Colonic mucosa (tissue), 4 donors: ENCODE measurements around the gene SMPD4. TPM values are rescaled to one million over a fixed set of nuclear protein-coding genes. Genes with fewer than 3 reads are reported as not detected.
A peak's percentile ranks its signal among the peaks of the same experiment; 100 is the strongest.
"Not testable (repeated sequence)": the region's sequence is repeated elsewhere in the genome, so short reads cannot be mapped to it uniquely, and the experiment has no call there.

ENCODE experiments used
- DNase-seq: peaks from one replicate; pipeline ENCODE4 v3.0.0-alpha.2; 2020
- H3K27ac ChIP-seq: fragments of 200-600 bp; one replicate; pipeline ENCODE4 v1.8.0; 2021
- H3K27me3 ChIP-seq: fragments of 200-600 bp; one replicate; pipeline ENCODE4 v1.8.0; 2021
- H3K36me3 ChIP-seq: fragments of 200-600 bp; one replicate; pipeline ENCODE4 v1.8.0; 2021
- H3K4me1 ChIP-seq: fragments of 200-600 bp; one replicate; pipeline ENCODE4 v1.8.0; 2021; ENCODE audit warnings: mild to moderate bottlenecking
- H3K4me3 ChIP-seq: fragments of 200-600 bp; one replicate; pipeline ENCODE4 v1.8.0; 2021
- H3K9ac ChIP-seq, 2 donors: one replicate each; pipeline ENCODE4 v1.7.0; 2013; ENCODE audit warnings: control low read depth in 2 of 2, low read depth in 2 of 2, low read length in 2 of 2
- H3K9me3 ChIP-seq: fragments of 200-600 bp; one replicate; pipeline ENCODE4 v1.8.0; 2021
- intact Hi-C: fragments of 100-400 bp; cut with DNase I; formaldehyde crosslinking; loops from one replicate; pipeline ENCODE4 v1.14.1; 2022
- total RNA-seq, 2 donors: library from RNA; stranded (reverse); fragmentation: NEBNext Ultra II Directional in 1 of 2; extraction: Animal tissue kit (Norgen Biotek cat#: 25700) in 1 of 2; gene quantifications; one replicate each; pipeline ENCODE4 v1.2.1, GENCODE V29; 2021
- TF ChIP-seq, protein P1 (sequence below): fragments of 200-600 bp; IDR thresholded peaks from one replicate; pipeline ENCODE4 v1.8.0; 2022; ENCODE audit warnings: antibody characterized with exemption, mild to moderate bottlenecking
- donor health status: healthy.
- donor health status: DM: no; HTN: no; CAD: no.
- donor health status: DM: no; HTN: no; CAD: no.

Gene SMPD4
- 10 to 100 TPM; 32.4 to 73.0 TPM for total RNA-seq

- peak within 1 kb of the TSS; percentile 76 to 85 for H3K9ac ChIP-seq
- no peaks in the 10 kb centered on the region for H3K27me3 ChIP-seq
- intact Hi-C loops: loop anchor here (5.0 kb wide), 1 partner anchor 156 kb away; no protein-coding TSS in a partner anchor
- H3K4me1 ChIP-seq: no peaks in the 10 kb centered on the region
- peak within 1 kb of the TSS; percentile 80 for H3K4me3 ChIP-seq
- H3K36me3 ChIP-seq: no peaks in the 10 kb centered on the region
- H3K27ac ChIP-seq: peak within 1 kb of the TSS; percentile 97
- no peaks in the 10 kb centered on the region for H3K9me3 ChIP-seq
- peak; percentile 98 for DNase-seq
- TF ChIP-seq, protein P1, sequence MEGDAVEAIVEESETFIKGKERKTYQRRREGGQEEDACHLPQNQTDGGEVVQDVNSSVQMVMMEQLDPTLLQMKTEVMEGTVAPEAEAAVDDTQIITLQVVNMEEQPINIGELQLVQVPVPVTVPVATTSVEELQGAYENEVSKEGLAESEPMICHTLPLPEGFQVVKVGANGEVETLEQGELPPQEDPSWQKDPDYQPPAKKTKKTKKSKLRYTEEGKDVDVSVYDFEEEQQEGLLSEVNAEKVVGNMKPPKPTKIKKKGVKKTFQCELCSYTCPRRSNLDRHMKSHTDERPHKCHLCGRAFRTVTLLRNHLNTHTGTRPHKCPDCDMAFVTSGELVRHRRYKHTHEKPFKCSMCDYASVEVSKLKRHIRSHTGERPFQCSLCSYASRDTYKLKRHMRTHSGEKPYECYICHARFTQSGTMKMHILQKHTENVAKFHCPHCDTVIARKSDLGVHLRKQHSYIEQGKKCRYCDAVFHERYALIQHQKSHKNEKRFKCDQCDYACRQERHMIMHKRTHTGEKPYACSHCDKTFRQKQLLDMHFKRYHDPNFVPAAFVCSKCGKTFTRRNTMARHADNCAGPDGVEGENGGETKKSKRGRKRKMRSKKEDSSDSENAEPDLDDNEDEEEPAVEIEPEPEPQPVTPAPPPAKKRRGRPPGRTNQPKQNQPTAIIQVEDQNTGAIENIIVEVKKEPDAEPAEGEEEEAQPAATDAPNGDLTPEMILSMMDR: no peak
These were observed at the start of gene SMPD4 for GRCh38 chr2:130181325-130181879. Gene SMPD4, minus strand, starts transcription at chr2:130181602. Its CDS starts 5,010 bp downstream, at chr2:130176592.

DNA sequence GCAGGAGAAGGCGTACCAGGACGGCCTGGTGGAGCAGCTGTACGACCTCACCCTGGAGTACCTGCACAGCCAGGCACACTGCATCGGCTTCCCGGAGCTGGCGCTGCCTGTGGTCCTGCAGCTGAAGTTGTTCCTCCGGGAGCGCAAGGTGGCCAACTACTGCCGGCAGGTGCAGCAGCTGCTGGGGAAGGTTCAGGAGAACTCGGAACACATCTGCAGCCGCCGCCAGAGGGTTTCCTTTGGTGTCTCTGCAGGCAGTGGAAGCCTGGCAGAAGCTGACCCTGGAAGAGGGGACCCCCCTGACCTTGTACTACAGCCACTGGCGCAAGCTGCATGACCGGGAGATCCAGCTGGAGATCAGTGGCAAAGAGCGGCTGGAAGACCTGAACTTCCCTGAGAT lies 49.5 kb upstream of the SMPD4 start:
- H3K9ac ChIP-seq, H3K27ac ChIP-seq, H3K36me3 ChIP-seq, H3K4me3 ChIP-seq, H3K27me3 ChIP-seq, DNase-seq, intact Hi-C loops, H3K4me1 ChIP-seq, H3K9me3 ChIP-seq: not testable (repeated sequence)

DNA sequence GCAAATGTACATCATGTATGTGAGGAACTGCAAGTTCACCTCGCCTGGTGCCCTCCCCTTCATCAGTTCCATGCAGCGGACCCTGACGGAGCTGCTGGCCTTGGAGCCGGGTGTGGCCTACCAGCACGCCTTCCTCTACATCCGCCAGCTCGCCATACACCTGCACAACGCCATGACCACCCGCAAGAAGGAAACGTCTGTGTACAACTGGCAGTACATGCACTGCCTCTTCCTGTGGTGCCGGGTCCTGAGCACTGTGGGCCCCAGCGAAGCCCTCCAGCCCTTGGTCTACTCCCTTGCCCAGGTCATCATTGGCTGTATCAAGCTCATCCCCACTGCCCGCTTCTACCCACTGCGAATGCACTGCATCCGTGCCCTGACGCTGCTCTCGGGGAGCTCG lies 49.0 kb upstream of the SMPD4 start:
- H3K4me1 ChIP-seq, H3K9me3 ChIP-seq, H3K27me3 ChIP-seq, H3K4me3 ChIP-seq, H3K36me3 ChIP-seq, H3K27ac ChIP-seq, intact Hi-C loops, H3K9ac ChIP-seq, DNase-seq: not testable (repeated sequence)

DNA sequence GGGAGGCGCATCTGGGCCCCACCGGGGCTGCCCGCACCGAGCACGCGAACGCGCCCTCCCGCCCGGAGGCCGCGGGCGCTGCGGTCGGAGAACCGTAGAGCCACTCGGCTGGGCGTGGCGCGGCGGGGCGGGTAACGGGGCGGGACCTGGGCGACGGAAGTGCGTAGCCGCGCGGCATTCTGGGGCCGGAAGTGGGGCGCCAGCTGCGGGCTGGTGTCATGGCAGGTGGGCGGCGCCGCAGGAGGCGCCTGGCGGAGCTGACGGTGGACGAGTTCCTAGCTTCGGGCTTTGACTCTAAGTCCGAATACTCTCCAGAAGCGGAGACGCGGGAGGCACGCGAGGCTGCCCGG lies 47.7 kb upstream of the SMPD4 start:
- H3K9ac ChIP-seq, H3K27me3 ChIP-seq, H3K4me1 ChIP-seq, H3K9me3 ChIP-seq, H3K27ac ChIP-seq, intact Hi-C loops, H3K36me3 ChIP-seq: not testable (repeated sequence)
- H3K4me3 ChIP-seq: peak overlapping the region; percentile 9
- peak; percentile 78 for DNase-seq

- H3K9me3 ChIP-seq, H3K36me3 ChIP-seq, H3K4me1 ChIP-seq, intact Hi-C loops, H3K27ac ChIP-seq, H3K9ac ChIP-seq, DNase-seq, H3K27me3 ChIP-seq: not testable (repeated sequence)
- H3K4me3 ChIP-seq: peak overlapping the region; percentile 9
These were observed 47.2 kb upstream of the SMPD4 start for GRCh38 chr2:130228467-130229160.

DNA sequence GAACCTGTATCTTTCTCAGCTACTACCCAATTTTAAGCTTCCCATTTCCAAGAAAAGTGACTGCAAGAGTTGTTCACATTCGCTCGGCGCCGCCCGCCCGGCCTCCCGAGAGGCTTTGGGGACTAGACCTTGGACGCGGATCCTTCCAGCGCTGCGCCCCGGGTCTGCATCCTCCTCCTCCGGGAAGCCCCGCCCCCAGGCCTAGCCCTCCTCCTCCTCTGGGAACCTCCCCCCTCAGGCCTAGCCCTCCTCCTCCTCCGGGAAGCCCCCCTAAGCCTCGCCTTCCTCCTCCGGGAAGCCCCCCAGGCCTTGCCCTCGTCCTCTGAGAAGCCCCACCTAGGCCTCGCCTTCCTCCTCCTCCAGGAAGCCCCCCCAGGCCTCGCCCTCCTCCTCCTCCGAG lies 46.6 kb upstream of the SMPD4 start:
- H3K27ac ChIP-seq, H3K4me1 ChIP-seq, H3K36me3 ChIP-seq, intact Hi-C loops, H3K9ac ChIP-seq, H3K4me3 ChIP-seq, H3K9me3 ChIP-seq, DNase-seq, H3K27me3 ChIP-seq: not testable (repeated sequence)

DNA sequence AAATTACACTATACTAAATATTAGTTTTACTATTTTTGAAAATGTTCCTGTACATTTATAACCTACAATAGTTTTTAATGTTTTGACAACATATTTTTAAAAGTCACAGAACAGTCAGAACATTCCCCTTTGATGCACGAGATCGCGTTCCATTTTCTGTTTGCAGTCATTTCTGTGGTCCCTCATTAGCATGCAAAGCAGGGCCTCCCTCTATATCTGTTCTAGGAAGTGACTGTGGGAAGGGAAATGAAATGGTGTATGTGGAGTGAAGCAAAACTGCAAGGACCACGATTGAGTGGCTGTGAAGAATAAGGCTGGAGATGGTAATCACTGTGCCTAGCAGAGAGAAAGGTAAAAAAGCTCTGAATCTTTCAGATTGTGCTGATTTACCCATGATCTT lies 41.1 kb upstream of the SMPD4 start:
- H3K27ac ChIP-seq, intact Hi-C loops, H3K4me3 ChIP-seq, H3K9me3 ChIP-seq, H3K4me1 ChIP-seq, H3K36me3 ChIP-seq, H3K9ac ChIP-seq, DNase-seq, H3K27me3 ChIP-seq: not testable (repeated sequence)

DNA sequence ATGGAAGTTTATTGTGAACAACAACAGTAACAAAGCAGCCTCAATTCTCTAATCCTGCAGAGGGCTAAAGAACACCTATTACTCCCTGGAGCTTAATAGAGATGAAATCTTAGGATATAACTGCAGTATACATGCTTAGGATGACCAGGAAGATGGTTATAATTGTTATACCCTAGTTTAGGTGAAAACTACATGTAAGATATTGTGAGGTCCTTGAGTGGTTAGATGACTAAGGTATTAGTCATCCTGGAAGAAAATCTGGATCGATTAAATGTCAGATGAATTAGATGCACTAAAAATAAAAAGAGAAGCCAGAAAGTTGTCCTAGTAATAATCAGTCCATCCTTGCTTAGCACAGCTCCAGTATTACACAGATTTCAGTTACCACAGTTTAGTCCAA lies 39.1 kb upstream of the SMPD4 start:
- H3K9ac ChIP-seq, intact Hi-C loops, H3K27ac ChIP-seq, H3K4me3 ChIP-seq, H3K27me3 ChIP-seq, DNase-seq, H3K4me1 ChIP-seq, H3K36me3 ChIP-seq, H3K9me3 ChIP-seq: not testable (repeated sequence)

DNA sequence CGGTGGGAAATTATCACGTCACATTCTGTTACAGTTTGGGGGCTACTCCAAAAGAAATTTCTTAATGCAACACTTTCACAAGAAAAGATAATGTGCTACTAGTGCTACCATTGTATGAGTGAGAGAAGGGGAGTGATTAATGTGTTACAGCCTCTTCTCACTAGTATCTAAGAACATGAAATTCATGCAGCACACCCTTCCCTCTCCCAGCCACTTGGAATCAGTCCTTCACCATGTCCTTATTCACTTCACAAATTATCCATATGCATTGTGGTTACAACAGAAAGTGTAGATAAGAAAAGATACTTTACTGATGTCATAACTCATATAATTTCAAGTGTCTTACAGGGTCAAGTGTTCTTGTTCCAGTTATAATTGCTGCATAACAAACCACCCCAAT lies 37.7 kb upstream of the SMPD4 start:
- H3K36me3 ChIP-seq, DNase-seq, H3K9ac ChIP-seq, H3K27me3 ChIP-seq, H3K27ac ChIP-seq, H3K9me3 ChIP-seq, intact Hi-C loops, H3K4me1 ChIP-seq, H3K4me3 ChIP-seq: not testable (repeated sequence)

- H3K27ac ChIP-seq, H3K9me3 ChIP-seq, H3K27me3 ChIP-seq, H3K4me1 ChIP-seq, H3K9ac ChIP-seq, H3K4me3 ChIP-seq, H3K36me3 ChIP-seq, DNase-seq, intact Hi-C loops: not testable (repeated sequence)
These were observed 25.6 kb upstream of the SMPD4 start for GRCh38 chr2:130207051-130207450.

GRCh38 chr2:130203150-130203549 lies 21.7 kb upstream of the SMPD4 start:
- H3K27me3 ChIP-seq, H3K4me3 ChIP-seq, H3K27ac ChIP-seq, intact Hi-C loops, H3K4me1 ChIP-seq, DNase-seq, H3K9me3 ChIP-seq, H3K36me3 ChIP-seq, H3K9ac ChIP-seq: not testable (repeated sequence)

DNA sequence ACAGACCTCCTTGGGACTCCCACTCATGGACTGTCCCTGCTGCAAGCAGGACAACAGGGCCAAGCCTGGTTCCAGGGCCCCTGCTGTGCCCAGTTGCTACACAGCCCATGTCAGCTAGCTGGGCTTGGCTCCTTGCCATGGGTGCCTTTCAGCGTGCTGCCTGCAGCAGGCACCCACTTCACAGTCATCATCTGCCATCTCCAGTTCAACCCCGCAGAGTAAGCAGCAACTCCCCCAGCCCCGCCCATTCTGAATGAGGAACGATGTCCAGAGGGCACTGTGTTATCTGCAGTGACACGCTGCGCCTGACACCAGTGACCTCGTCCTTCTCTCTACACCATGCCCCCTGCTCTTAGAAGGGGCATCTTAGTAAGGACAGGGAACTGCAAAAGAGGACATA lies 21.1 kb upstream of the SMPD4 start:
- H3K9ac ChIP-seq, H3K4me1 ChIP-seq, H3K36me3 ChIP-seq, H3K27me3 ChIP-seq, H3K27ac ChIP-seq, H3K4me3 ChIP-seq, H3K9me3 ChIP-seq, intact Hi-C loops: not testable (repeated sequence)
- DNase-seq: peak; percentile 36
